HL-60/S4 treated with retinoic acid at 250 ng/mL for 4 days and 3 days (cell line): ENCODE results near the gene UBQLN4.
"Not testable (repeated sequence)": the region's sequence is repeated elsewhere in the genome, so short reads cannot be mapped to it uniquely, and the experiment has no call there.

ENCODE experiments used
- in situ Hi-C: fragments of 300-500 bp; cut with MboI; formaldehyde crosslinking; loops from 2 replicates; pipeline ENCODE4 v1.7.0; 2022; ENCODE audit warnings: low sequenced_read_pairs

UBQLN4 gene

GRCh38 chr1:156063997-156064285 is 10.3 kb upstream of the UBQLN4 start:
- in situ Hi-C loops = loop anchor here (10.0 kb wide), 1 partner anchor 129 kb away; the partner anchor contains the start of gene KHDC4

- in situ Hi-C loops = loop anchor here (10.0 kb wide), 1 partner anchor 127 kb away; the partner anchor contains the start of gene KHDC4
These were observed 8.6 kb upstream of the UBQLN4 start for GRCh38 chr1:156062189-156062588.

- in situ Hi-C loops = loop anchor here (10.0 kb wide), 1 partner anchor 126 kb away; the partner anchor contains the start of gene KHDC4
These were observed 7.5 kb upstream of the UBQLN4 start, which contains the start of gene RAB25 for GRCh38 chr1:156060937-156061636. Gene RAB25 (plus strand): TSS chr1:156061160. CDS start chr1:156061401, 241 bp downstream.

GRCh38 chr1:156056326-156056849 is 2.8 kb upstream of the UBQLN4 start:
- in situ Hi-C loops = no loop called here

GRCh38 chr1:156055281-156056048 is 1.9 kb upstream of the UBQLN4 start:
- in situ Hi-C loops = no loop called here

GRCh38 chr1:156054500-156055280 is 1.1 kb upstream of the UBQLN4 start, which contains the start of gene LAMTOR2:
Gene LAMTOR2 (plus strand): TSS chr1:156054782. CDS start chr1:156054890, 108 bp downstream.
- in situ Hi-C loops = no loop called here

GRCh38 chr1:156052862-156053767 is 483 bp downstream of the UBQLN4 start:
- in situ Hi-C loops = no loop called here

- in situ Hi-C loops = no loop called here
These were observed 2.4 kb downstream of the UBQLN4 start for GRCh38 chr1:156051011-156051725.

- in situ Hi-C loops = no loop called here
These were observed 3.2 kb downstream of the UBQLN4 start for GRCh38 chr1:156050376-156050775.

GRCh38 chr1:156048663-156049258 is 4.8 kb downstream of the UBQLN4 start:
- in situ Hi-C loops = no loop called here

GRCh38 chr1:156045076-156045475 is 8.5 kb downstream of the UBQLN4 start:
- in situ Hi-C loops = no loop called here

- in situ Hi-C loops = no loop called here
These were observed 10.8 kb downstream of the UBQLN4 start for GRCh38 chr1:156042828-156043227.

- in situ Hi-C loops = not testable (repeated sequence)
These were observed 18.6 kb downstream of the UBQLN4 start for GRCh38 chr1:156034991-156035390.

- in situ Hi-C loops = no loop called here
These were observed 20.6 kb downstream of the UBQLN4 start for GRCh38 chr1:156033011-156033410.

- in situ Hi-C loops = no loop called here
These were observed 27.0 kb downstream of the UBQLN4 start for GRCh38 chr1:156026588-156026987.

GRCh38 chr1:156025876-156026275 is 27.7 kb downstream of the UBQLN4 start:
- in situ Hi-C loops = no loop called here

GRCh38 chr1:156024801-156025200 is 28.8 kb downstream of the UBQLN4 start:
- in situ Hi-C loops = no loop called here

- in situ Hi-C loops = no loop called here
These were observed 31.6 kb downstream of the UBQLN4 start for GRCh38 chr1:156021954-156022353.

- in situ Hi-C loops = no loop called here
These were observed 32.5 kb downstream of the UBQLN4 start for GRCh38 chr1:156021093-156021428.
